CMK (cell line): Measurements from ENCODE around the gene RIMS3.
A peak's percentile ranks its signal among the peaks of the same experiment; 100 is the strongest.
"Not testable (repeated sequence)": the region's sequence is repeated elsewhere in the genome, so short reads cannot be mapped to it uniquely, and the experiment has no call there.

Source experiments
- DNase-seq: peaks from one replicate; pipeline ENCODE4 v3.0.0-alpha.2; 2010; ENCODE audit warnings: low read depth

RIMS3 gene

GRCh38 chr1:40665335-40666171, at the start of gene RIMS3:
TSS of gene RIMS3 (minus strand) at chr1:40665682. CDS start at chr1:40641925, 23,757 bp downstream.
- DNase-seq: peak; percentile 66

GRCh38 chr1:40712997-40713396, 47.5 kb upstream of the RIMS3 start:
- peak; percentile 33 for DNase-seq

GRCh38 chr1:40712405-40712944, 47.0 kb upstream of the RIMS3 start:
- DNase-seq: no peak

- no peak for DNase-seq
These were observed 46.3 kb upstream of the RIMS3 start for GRCh38 chr1:40711465-40712404.

GRCh38 chr1:40710581-40711315, 45.3 kb upstream of the RIMS3 start:
- no peak for DNase-seq

- no peak for DNase-seq
These were observed 44.4 kb upstream of the RIMS3 start for GRCh38 chr1:40709802-40710278.

GRCh38 chr1:40709100-40709801, 43.8 kb upstream of the RIMS3 start:
- DNase-seq: peak; percentile 73

GRCh38 chr1:40708750-40709099, 43.2 kb upstream of the RIMS3 start:
- no peak for DNase-seq

- no peak for DNase-seq
These were observed 41.1 kb upstream of the RIMS3 start for GRCh38 chr1:40706626-40707025.

GRCh38 chr1:40704817-40705733, 39.6 kb upstream of the RIMS3 start:
- DNase-seq: no peak

GRCh38 chr1:40703316-40703715, 37.8 kb upstream of the RIMS3 start:
- no peak for DNase-seq

GRCh38 chr1:40702810-40703209, 37.3 kb upstream of the RIMS3 start:
- DNase-seq: not testable (repeated sequence)

GRCh38 chr1:40701684-40702083, 36.2 kb upstream of the RIMS3 start:
- no peak for DNase-seq

GRCh38 chr1:40699787-40700186, 34.3 kb upstream of the RIMS3 start:
- no peak for DNase-seq

- no peak for DNase-seq
These were observed 32.0 kb upstream of the RIMS3 start for GRCh38 chr1:40697436-40697835.

- no peak for DNase-seq
These were observed 30.8 kb upstream of the RIMS3 start for GRCh38 chr1:40696294-40696693.

- DNase-seq: no peak
These were observed 28.9 kb upstream of the RIMS3 start for GRCh38 chr1:40694353-40694874.

GRCh38 chr1:40693425-40693824, 27.9 kb upstream of the RIMS3 start:
- no peak for DNase-seq

- DNase-seq: no peak
These were observed 27.0 kb upstream of the RIMS3 start for GRCh38 chr1:40692429-40692895.
